ENCODE data around the gene RFT1. TPM values are rescaled to one million over a fixed set of nuclear protein-coding genes. Genes with fewer than 3 reads are reported as not detected.

Gene RFT1
- total RNA-seq, 1 donor from 2014 or later, result 21.3 TPM

Other genes starting within 250 kb of the RFT1 start
- 25.3 TPM for gene STIMATE, start 232.9 kb downstream of the RFT1 start, total RNA-seq
- gene SFMBT1, start 84.4 kb downstream of the RFT1 start, total RNA-seq, result 22.0 TPM
- 103 TPM for gene PRKCD, start 30.8 kb upstream of the RFT1 start, total RNA-seq
- gene TKT, start 125.6 kb upstream of the RFT1 start, total RNA-seq, result 396 TPM
- gene DCP1A, start 217.1 kb upstream of the RFT1 start, total RNA-seq, result 23.0 TPM

All from mucosa of gallbladder (tissue), 1 donor.